GM18907 (cell line): ENCODE measurements around the gene KCNJ9.
"Not testable (repeated sequence)": the region's sequence is repeated elsewhere in the genome, so short reads cannot be mapped to it uniquely, and the experiment has no call there.

ENCODE experiments used
- ATAC-seq: cut with Tn5 transposase; IDR thresholded peaks from one replicate; pipeline ENCODE4 v1.9.1; 2021; ENCODE audit warnings: mild to moderate bottlenecking, moderate library complexity; ENCODE audit not compliant: unreplicated experiment

KCNJ9 gene

DNA sequence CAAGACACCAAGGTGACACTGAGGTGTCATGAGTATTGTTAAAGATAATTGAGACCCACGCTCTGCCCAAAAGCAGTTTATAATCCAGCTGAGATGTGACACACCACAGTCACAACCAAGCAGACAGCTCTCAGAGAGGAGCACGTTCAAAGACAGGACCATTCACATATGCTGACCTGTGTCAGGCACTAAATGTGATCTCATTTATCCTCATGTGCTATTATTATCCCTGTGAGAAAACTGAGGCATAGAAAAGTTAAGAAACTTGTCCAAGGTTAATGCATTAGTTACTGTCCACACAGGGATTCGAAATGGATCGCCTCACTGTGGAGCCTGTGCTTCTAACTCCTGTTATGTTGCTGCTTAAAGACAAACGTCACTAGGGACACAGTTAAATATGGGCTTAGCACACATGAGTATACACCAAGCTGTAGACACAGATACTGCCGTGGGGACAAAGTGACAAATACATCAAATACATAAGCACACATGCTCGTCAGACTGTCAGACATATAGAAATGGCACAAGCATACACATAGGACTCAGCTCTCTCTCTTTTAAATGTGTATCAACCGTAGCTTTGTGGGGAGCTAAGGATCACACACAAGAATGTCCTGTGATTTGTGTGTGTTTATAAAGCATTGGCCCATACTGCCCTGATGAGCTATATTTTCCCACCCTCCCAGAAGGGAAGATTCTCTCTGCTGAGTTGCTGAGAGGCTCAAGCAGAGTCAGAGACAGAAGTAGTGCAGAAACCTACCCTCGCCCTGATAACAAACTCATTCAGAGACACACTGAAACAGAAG is 20.6 kb downstream of the KCNJ9 start:
- ATAC-seq = no peak

GRCh38 chr1:160103658-160104408 is 22.5 kb downstream of the KCNJ9 start:
- ATAC-seq = no peak

GRCh38 chr1:160104486-160104885 is 23.1 kb downstream of the KCNJ9 start:
- ATAC-seq = no peak

DNA sequence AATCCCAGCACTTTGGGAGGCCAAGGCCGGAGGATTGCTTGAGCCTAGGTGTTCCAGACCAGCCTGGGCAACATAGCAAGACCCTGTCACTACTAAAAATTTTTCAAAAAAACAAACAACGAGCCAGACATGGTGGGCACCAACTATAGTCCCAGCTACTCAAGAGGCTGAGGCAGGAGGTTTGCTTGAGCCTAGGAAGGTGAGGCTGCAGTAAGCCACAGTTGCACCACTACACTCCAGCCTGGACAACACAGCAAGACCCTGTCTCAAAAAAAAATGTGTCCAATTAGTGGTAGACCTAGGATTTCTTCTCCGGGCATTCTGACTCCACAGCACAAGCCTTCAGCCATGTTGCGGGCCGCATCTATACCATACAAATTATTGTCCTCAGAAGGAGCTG is 23.8 kb downstream of the KCNJ9 start:
- ATAC-seq = no peak

DNA sequence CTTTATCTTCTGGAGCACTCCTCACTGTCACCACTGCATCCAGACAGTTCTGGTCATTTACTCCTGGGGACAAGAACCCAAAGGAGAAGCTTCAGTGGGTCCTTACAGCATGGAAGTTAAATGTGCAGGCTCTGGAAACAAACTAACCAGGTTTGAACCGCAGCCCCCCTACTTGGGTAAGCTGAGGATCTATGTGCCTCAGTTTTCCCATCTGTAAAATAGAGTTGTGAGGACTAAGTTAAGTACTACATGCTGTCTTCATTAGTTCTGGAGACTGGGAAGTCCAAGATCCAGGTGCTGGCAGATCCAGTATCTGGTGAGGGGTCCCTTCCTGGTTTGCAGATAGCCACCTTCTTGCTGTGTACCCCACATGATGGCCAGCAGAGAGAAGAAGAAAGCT is 26.2 kb downstream of the KCNJ9 start:
- no peak for ATAC-seq

DNA sequence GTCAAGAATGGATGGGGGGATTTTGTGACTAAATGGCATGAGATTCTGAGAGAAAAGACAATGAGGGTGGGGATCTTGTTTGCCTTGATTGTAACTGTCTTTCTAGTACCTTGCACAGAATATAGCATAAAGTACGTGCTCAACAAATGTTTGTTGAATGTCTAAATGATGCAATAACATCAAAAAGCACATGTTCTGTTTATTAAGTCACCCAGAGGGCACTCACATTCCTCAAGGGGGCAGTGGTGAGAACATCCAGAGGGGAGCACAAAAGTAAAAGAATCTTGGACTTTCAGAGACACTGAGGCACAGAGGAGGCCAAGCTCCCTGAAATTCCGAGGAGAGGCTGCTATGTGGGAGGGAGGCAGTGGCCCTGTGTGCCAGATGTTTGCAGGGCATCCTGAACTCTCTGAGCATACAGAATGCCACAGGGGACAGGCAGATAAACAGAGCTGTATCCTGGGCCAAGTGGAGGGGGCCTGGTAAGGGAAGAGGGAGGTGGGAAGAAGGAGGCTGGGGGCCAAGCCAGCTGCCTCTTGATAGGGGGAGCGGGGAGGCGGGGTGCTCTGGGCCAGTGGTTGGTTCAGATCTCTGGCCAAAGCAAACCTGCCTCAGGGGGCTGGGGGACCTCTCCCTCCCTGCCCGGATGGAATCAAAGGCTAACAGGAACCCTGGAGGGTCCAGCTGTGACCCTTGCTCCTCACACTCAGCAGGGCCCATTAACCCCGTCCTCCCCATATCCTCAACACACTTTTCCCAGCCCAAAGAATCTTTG is 27.7 kb downstream of the KCNJ9 start:
- no peak for ATAC-seq

DNA sequence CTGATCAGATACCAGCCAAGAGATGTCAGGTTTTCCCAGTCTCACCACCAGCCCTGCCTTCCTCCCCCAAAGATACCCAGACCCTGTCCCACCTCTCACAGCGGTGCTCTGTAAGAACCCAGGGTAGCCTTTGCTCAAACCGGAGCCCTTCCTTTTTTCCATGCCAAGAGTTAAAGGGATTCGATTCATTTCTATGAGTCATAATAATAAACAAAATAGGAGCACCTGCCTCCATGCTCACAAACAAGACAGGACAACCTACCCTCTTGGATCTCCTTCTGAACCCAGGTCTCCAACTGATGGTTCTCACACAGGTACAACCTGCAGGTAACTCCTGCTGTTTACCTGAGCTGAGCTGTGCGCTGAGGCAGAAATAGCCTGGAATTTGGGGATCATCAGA is 28.3 kb downstream of the KCNJ9 start:
- ATAC-seq = no peak

DNA sequence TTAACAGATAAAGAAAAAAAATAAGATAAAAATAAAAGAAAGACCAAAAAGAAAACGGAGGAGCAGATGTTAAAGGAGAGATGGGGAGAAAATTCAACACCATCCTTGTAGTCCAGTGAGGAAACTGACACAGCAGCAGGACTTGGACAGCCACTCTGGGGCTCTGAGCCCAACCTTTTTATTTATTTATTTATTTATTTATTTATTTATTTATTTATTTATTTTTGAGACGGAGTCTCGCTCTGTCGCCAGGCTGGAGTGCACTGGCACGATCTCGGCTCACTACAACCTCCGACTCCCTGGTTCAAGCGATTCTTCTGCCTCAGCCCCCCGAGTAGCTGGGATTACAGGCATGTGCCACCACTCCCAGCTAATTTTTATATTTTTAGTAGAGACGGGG is 30.1 kb downstream of the KCNJ9 start:
- not testable (repeated sequence) for ATAC-seq

DNA sequence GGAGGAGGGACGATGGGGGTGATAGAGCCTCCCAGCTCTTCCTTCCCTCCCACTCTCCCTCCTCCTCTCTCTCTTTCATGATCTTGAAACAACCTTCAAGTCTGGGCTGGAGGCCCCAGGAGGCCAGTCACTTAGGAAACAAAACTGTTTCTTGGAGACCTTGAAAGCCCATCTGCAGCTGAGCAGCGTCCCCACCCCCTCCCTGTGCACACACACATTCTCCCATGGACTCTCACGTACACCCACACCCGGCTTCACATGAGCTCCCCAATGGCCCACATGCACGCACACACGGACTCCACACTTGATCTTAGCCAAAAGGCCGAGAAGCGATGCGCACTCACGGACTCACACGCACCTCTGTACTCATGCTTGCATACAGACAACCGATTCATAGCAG is 31.0 kb downstream of the KCNJ9 start:
- no peak for ATAC-seq

DNA sequence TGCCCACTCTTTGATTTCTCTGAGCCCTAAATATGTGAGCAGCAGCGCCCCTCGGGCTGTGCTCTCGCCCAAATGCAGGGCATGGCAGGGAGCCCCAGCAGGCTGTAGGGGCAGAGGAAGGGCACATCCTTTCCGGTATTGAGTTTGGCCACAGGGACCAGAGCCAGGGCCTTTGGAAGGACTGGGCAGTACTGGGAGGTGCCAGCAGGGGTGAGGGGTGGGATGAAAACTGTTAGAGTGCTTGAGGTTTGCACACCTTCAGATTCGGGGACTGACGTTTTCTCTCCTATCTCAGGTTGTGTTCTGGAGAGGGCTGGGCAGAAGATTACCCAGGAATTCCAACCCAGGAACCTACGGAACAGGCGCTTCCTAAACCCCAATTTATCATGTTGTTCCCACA is 32.1 kb downstream of the KCNJ9 start:
- ATAC-seq = no peak

DNA sequence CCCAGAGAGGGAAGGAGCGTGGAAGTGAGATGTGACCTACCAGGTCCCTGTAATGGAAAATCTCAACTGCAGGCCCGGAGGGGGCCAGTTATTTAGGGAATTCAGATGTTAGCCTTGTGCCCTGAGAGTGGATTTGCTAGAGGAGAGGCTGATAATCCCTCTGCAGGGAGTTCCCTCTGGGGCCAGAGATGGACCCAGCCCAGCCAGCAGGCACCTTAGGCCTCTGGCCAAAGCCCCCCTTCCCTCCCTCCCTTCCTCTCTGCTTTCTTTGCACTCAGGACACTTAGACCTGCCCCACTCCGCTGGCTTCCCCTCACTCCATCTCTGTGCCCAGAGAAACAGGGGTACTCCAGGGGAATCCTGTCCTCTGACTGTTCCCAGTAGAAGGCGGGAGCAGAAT is 32.7 kb downstream of the KCNJ9 start:
- no peak for ATAC-seq

DNA sequence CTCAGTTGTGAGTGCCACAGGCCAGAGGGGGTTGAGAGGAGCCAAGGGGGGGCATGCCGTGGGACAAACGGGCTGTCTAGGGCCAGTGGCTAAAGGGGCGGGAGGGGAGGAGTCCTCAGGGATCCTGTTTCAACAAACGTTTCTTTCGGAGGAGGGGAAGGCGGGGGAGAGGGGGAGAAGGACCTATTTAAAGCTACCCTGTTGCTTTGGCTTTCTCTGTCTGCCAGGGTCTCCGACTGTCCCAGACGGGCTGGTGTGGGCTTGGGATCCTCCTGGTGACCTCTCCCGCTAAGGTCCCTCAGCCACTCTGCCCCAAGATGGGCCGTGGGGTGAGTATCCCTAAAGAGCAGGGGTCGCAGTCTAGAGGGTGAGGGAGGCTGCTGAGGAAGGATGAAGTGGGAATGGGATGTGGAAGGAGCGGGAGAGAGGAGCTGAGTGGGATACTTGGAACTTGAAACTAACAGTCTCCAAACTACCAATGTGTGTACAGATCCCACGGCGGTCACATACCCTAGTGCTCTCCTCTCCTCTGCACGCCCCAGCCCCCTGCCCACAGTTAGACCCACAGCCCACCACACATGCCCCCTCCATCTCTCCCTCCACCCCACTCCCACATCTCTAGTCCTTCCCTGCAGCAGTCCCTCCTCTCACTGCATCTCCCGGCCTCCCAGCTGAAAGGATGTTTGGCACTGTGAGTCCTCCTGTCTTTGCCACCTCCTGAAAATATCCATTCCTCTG is 34.4 kb downstream of the KCNJ9 start, which contains the start of gene ATP1A2:
TSS of gene ATP1A2 (plus strand) at position 215 of the 738 bp plus-strand sequence. CDS start at position 318, 103 bp downstream.
- no peak for ATAC-seq

- no peak for ATAC-seq
Measured at GRCh38 chr1:160116283-160117147, 35.2 kb downstream of the KCNJ9 start.

GRCh38 chr1:160117300-160117699 is 36.0 kb downstream of the KCNJ9 start:
- no peak for ATAC-seq

GRCh38 chr1:160117709-160118183 is 36.4 kb downstream of the KCNJ9 start:
- no peak for ATAC-seq

DNA sequence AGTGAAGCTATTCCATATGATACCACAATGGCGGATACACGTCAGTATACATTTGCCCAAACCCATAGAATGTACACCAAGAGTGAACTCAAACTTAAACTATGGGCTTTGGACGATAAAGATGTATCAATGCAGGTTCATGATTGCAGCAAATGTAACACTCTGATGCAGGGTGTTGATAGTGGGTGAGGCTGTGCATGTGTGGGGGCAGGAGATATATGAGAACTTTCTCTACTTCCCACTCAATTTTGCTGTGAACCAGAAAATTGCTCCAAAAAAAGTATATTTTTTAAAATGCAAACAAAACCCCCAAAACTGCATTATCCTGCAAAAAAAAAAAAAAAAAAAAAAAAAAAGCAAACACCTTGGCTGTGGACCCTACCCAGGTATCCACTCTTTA is 37.6 kb downstream of the KCNJ9 start:
- no peak for ATAC-seq

GRCh38 chr1:160120797-160121196 is 39.5 kb downstream of the KCNJ9 start:
- no peak for ATAC-seq

- ATAC-seq = no peak
Measured at GRCh38 chr1:160121388-160121787, 40.0 kb downstream of the KCNJ9 start.

- no peak for ATAC-seq
Measured at GRCh38 chr1:160122978-160123495, 41.7 kb downstream of the KCNJ9 start.
